ENCODE data around the gene CBX7.

CBX7 gene

DNA sequence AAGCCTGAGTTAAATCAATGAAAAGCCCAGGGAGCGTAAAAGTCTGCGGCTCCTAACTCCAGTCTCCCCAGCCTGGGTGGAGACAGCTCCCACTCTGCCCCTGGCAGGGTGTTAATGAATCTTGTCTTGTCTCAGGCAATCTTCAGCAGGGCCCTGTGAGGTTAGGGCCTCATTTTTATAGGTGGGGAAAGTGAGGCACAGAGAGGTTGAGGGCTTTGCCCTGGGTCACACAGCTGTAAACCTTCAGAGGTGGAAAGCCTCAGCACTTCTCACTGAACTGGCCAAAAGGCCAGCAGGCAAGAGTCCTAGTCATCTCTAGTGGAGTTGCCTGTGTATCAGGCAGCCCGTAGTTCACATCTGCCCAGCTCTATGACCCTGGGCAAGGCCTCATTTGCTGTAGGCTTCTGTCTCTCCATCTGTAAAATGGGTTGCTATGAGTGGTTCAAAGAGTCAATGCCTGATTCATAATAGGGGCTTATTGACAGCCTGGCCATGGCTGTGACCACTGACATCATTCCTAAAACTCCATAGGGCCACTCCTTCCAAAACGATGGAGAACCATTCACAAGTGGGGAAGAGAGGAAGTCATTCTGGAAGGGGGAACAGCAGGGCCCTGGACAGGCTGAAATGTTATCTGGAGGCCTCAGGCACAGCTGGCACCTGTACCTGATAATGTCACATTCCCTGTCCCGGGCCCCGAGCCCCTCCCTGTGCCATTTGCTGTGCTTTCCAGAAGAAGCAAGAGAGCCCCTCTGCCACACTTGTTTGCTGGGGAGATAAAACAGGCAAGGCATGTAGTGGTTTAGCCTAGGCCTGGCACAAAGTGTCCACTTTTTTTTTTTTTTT, 6.0 kb downstream of the CBX7 start:
- DNase-seq: no peak

- DNase-seq: peak; percentile 56
Observed at GRCh38 chr22:39144101-39144767, 8.2 kb downstream of the CBX7 start.

GRCh38 chr22:39142088-39142680, 10.3 kb downstream of the CBX7 start:
- DNase-seq: no peak

DNA sequence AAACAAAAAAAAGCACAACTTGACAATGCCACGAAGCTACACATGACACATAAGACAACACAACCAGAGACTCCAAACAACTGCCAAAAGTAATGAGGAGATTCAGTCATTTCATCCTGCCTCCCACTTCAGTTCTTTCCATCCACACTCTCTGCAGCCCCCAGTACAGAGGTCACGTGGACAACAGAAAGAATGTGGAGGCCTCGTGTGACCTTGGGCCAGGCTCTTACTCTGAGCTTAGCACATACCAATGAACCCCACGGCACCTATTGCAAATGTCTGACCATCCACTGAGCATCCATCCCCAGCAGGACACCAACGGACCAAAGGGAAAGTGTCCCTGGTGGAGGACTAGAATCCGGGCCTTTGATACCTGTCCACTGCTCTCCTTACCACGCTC, 12.5 kb downstream of the CBX7 start:
- peak; percentile 8 for DNase-seq

DNA sequence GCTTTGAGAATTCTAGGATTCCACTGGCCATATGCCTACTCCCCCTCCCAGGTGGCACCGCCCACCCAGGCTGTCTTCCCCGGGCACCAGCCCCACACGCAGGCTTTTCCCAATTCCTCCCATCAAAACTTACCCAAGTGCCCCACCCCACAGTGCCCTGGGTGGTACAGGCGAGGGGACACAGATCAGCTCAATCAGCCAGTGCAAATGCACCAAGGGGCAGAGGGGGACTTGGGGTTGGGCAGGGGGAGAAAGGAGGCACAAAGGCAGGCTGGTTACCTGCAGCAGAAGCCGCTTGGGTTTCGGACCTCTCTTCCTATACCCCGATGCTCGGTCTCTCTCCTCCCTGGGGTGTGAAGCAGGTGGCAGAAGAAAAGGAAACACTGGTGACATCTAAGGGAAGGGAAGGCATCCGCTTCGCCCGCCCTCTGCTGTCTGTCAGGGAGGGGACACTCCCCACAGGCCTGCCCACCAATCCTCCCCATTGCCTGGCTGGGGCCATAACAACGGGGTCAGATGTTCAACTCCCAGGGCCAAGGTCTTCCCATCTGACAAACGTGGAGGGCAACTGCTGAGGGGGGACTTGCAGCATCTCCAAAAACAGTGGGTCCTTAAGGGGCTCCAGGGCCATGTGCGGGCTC, 14.0 kb downstream of the CBX7 start:
- no peak for DNase-seq

- DNase-seq: peak; percentile 9
Observed at GRCh38 chr22:39136317-39136716, 16.2 kb downstream of the CBX7 start.

DNA sequence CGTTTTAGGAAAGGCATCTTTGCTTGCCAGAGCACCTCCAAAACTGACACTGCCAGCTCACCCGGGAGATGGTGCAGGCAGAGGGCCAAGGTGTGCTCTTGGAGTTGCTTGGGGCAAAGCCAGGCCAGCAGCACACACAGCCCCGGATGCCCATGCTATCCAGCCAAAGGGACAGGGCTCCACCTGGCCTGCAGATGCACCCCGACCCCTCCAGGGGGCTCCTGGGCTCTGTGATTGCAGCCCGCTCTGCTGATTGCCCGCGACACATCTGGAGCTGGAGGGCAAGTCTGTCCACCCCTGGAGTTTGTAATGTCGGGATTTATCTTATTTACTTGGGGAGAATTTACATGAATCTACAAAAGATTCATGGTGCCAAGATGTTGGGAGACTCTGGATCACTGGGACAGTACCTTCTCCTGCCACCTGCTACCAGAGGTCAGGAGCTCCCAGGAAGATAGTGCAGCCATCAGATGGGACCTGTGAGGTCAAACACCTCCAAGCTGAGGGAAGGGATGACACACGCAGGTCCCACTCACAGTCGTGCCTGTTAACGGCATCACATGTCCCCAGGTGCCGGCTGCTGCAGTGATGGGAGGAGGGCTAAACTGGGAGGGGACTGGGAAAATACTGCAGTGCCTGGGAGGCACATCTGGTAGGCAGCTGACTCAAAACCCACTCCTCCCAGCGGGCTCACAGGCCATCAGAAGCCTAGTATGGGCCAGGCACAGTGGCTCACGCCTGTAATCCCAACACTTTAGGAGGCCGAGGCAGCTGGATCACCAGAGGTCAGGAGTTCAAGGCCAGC, 17.2 kb downstream of the CBX7 start:
- DNase-seq: peak; percentile 49

GRCh38 chr22:39134366-39135091, 18.0 kb downstream of the CBX7 start:
- DNase-seq: no peak

GRCh38 chr22:39133871-39134270, 18.6 kb downstream of the CBX7 start:
- no peak for DNase-seq

DNA sequence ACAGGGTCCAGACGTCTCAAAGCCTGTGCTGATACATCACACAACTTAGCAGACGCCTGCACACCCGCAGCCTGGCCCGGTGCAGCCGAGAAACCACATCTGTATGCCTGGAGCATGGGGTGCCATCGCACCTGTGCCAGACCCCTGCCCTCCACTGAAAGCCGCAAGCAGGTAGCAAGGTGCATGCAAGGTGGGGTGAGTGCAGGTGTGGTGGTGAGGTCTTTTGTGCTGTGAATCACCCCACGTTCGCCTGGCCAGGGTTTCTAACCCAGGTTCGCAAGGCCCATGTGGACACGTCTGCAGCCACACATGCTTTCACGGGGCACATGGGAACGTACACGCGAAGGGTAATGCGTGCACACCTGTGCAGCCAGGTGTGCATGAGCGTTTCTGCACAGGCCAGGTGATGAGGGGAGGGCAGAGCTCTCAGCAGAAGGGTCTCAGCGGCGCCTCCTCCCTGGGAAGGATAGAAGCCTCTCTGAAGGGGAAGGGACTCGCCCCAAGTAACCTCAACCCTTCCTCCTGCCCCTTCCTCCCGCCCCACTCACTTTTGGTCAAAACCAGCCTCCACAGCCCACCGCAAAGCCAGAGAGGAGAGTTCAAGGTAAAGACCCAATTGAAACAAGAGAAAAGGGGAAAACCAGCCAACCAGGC, 19.5 kb downstream of the CBX7 start:
- DNase-seq: no peak

DNA sequence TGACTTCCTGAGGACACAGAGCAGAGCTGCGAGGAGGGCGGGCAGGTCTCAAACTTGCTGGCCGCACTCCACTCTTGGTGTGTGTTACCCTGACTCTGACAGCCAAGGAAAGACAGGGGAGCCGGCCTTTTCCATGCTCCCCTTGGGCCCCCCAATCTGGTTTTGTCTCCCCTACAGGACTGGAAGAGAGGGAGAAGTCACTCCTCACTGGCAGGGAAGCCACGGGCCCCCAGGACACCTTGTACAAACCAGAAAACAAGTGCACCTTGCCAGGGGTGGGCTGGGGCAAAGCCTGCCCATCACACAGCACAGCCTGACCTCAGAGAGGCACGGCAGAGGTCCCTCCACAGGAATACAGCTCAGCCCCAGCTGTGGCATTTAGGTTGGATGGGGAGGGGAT, 20.2 kb downstream of the CBX7 start:
- no peak for DNase-seq

DNA sequence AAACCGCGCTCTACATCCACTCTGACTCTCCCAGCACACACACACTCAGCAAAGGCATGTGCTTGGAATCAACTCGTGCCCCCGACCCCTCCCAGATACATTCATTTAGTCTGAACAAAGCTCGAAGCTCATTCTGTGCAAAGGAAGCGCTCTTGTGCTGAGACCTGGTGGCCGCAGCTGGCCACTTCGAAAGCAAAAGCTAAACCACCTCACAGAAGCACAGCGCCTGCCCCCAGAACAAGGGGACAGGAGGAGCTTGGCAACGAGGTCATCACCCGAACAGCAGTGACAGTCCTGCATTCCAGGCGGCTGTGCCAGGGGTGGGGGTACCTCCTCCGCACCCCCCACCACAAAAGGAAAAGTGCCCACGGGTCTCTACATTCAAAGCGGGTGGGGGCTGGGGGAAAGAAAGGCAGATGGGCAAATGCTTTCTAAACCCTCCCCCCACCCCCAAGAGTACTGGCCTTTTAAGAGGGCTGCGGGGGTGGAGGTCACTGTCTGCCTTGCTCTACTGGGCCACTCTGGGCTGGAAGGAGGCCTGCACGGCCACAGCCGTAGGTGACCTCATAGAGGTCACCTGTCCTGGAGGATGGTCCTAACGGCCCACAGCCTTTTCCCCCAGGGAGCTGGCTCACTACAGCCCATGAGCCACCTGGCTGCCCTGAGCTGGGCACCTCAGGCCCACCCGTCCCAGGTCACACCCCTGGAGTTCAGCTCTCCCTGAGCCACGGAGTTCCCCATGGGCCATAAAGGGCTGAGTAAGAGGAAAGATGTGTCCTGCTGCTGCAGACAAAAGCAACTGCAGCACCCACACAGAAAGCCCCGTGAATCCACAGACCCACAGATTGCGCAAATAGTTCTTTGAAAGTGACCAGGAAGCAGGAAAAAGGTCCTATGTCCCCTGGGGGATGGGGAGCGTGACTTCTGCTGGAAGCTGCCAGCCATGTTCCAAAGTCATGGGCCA, 21.3 kb downstream of the CBX7 start:
- no peak for DNase-seq

DNA sequence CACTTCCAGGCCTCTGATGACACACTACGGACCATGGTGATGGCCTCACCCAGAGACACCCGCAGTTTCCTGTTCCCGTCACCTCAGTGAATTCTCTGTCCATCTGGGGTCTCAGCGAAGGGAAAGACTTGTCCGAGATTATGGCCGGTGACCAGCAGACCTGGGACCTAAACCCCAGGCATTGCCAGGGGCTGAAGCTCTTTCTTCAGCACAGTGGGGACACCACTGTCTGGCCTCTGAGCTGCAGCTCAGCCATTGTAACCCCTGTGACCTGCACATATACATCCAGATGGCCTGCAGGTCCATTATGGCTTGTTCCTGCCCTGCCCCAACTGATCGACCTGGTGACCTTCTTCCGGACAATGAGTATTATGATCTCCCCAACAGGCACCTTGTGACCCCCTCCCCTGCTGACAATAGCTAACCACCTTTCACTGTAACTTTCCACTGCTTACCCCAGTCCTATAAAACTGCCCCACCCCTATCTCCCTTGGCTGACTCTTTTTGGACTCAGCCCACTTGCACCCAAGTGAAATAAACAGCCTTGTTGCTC, 22.3 kb downstream of the CBX7 start:
- DNase-seq: peak; percentile 1

- no peak for DNase-seq
Observed at GRCh38 chr22:39129746-39130145, 22.7 kb downstream of the CBX7 start.

DNA sequence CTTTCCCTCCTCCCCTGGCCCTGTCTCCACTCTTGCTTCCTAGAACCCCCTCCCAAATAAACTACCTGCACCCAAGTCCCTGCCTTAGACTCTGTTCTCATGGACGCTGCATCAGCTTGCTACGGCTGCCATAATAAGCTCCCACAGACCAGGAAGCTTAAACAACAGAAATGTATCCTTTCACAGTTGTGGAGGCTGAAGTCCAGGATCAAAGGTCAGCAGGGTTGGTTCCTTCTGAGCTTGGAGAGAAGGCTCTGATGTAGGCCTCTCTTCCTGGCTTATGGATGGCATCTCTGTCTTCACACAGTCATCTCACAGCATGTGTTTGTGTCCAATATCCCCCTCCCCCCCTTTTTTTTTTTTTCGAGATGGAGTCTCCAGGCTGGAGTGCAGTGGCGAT, 23.4 kb downstream of the CBX7 start:
- DNase-seq: no peak

DNA sequence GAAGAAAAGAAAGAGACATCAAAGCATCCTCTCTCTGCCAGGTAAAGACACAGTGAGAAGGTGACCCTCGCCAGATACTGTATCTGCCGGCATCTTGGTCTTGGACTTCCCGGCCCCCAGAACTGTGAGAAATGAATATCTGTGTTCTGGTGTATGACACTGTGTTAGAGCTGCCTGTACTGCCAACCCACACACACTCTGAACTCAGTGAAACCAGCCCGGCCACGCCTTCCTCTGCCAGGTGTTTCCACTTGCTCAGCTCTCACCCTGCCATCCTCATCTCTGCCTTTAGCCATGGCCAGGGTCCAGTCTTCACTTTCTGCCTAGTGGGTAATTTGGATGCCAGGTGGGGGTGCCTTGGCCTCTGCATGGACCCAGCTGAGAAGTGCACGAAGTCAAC, 24.0 kb downstream of the CBX7 start:
- DNase-seq: no peak

GRCh38 chr22:39125622-39126021, 26.9 kb downstream of the CBX7 start:
- DNase-seq: no peak

GRCh38 chr22:39123751-39124581, 28.5 kb downstream of the CBX7 start:
- no peak for DNase-seq
